ENCODE data around the gene EHD3. TPM values are rescaled to one million over a fixed set of nuclear protein-coding genes. Genes with fewer than 3 reads are reported as not detected.

Gene EHD3
- total RNA-seq, 1 donor from 2014 or later: 3.9 TPM

DNA sequence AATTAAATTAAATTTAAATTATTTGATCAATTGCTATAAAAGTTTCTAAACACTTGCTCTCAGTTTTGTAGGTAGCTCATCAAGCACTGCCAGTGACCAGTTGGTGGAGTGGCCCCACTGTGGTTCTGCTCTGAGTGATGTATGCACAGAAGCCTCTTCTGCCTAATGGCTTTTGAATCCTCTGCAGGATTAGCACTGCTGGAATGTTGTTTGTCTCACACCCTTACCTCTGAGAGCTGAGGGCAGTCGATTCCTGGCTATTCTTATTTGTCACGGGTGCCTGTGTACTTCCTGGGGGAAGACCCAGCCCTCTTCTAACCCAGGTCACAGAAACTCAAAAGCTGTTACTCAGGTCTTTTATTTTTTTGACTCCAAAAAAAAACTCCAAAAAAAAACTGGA, 26.2 kb upstream of the EHD3 start:
- no peak overlapping the region for H3K4me3 Mint-ChIP-seq
- H3K36me3 Mint-ChIP-seq: no peaks in the 10 kb centered on the region
- TF ChIP-seq, protein P1, sequence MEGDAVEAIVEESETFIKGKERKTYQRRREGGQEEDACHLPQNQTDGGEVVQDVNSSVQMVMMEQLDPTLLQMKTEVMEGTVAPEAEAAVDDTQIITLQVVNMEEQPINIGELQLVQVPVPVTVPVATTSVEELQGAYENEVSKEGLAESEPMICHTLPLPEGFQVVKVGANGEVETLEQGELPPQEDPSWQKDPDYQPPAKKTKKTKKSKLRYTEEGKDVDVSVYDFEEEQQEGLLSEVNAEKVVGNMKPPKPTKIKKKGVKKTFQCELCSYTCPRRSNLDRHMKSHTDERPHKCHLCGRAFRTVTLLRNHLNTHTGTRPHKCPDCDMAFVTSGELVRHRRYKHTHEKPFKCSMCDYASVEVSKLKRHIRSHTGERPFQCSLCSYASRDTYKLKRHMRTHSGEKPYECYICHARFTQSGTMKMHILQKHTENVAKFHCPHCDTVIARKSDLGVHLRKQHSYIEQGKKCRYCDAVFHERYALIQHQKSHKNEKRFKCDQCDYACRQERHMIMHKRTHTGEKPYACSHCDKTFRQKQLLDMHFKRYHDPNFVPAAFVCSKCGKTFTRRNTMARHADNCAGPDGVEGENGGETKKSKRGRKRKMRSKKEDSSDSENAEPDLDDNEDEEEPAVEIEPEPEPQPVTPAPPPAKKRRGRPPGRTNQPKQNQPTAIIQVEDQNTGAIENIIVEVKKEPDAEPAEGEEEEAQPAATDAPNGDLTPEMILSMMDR (IDR thresholded peaks at IDR 0.05): no peak
- no peak overlapping the region for H3K27ac Mint-ChIP-seq
- peaks cover 7% of the 10 kb centered on the region for H3K4me1 Mint-ChIP-seq
- Histone ChIP-seq H3K4me1 (peaks cover 15% of the 10 kb centered on the region), H3K4me3 (no peak overlapping the region), H3K9ac (no peak overlapping the region), H2AFZ (replicated peaks) (no peak overlapping the region), H3F3A (ENCODE audit: low read depth) (peaks cover 9% of the 10 kb centered on the region), H3K27ac (peak overlapping the region; percentile 71), H3K4me2 (peak overlapping the region; percentile 27), H3K27me3 (no peaks in the 10 kb centered on the region), H3K79me2 (ENCODE audit: low read depth) (no peaks in the 10 kb centered on the region), H3K36me3 (no peaks in the 10 kb centered on the region), H4K20me1 (ENCODE audit: low read depth) (no peaks in the 10 kb centered on the region), H3K9me3 (ENCODE audit: low read depth) (no peaks in the 10 kb centered on the region)
- H3K27me3 Mint-ChIP-seq (ENCODE audit: insufficient read depth, low read depth): peaks cover 4% of the 10 kb centered on the region
- H3K9me3 Mint-ChIP-seq: no peaks in the 10 kb centered on the region
- peak; percentile 72 for DNase-seq (ENCODE audit: low spot score)

DNA sequence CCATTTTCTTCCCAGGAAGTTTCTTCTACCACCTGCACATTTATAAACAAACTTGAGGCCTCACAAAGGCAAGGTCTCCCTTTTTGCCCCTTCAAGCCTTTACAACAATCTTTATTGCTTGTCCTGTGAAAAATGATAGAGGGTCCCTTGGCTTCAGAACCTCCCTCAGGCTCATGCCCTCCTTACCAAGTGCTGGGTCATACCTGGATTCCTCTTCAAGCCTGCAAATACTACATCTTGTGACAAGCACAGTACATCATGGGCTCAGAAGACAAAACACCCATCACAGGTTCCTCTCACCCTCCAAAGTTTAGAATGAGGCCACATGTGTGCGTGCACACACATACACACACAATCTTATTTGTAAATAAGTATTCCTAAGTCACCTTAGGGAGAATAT, 25.7 kb upstream of the EHD3 start:
- Histone ChIP-seq H3K9me3 (ENCODE audit: low read depth) (no peaks in the 10 kb centered on the region), H3K27me3 (no peaks in the 10 kb centered on the region), H3K27ac (peak overlapping the region; percentile 71), H4K20me1 (ENCODE audit: low read depth) (no peaks in the 10 kb centered on the region), H3K36me3 (no peaks in the 10 kb centered on the region), H3K79me2 (ENCODE audit: low read depth) (no peaks in the 10 kb centered on the region), H3K9ac (no peak overlapping the region), H3F3A (ENCODE audit: low read depth) (peaks cover 9% of the 10 kb centered on the region), H3K4me1 (peaks cover 15% of the 10 kb centered on the region), H3K4me2 (peak overlapping the region; percentile 27), H2AFZ (replicated peaks) (no peak overlapping the region), H3K4me3 (no peak overlapping the region)
- no peak for DNase-seq (ENCODE audit: low spot score)
- peaks cover 7% of the 10 kb centered on the region for H3K4me1 Mint-ChIP-seq
- no peaks in the 10 kb centered on the region for H3K9me3 Mint-ChIP-seq
- H3K4me3 Mint-ChIP-seq: no peak overlapping the region
- H3K27me3 Mint-ChIP-seq (ENCODE audit: insufficient read depth, low read depth): peaks cover 4% of the 10 kb centered on the region
- no peak overlapping the region for H3K27ac Mint-ChIP-seq
- TF ChIP-seq EZH2 (IDR thresholded peaks at IDR 0.05): no peak
- TF ChIP-seq EZH2phosphoT487 (IDR thresholded peaks at IDR 0.05): no peak
- TF ChIP-seq, protein P1 (IDR thresholded peaks at IDR 0.05): no peak
- H3K36me3 Mint-ChIP-seq: no peaks in the 10 kb centered on the region

DNA sequence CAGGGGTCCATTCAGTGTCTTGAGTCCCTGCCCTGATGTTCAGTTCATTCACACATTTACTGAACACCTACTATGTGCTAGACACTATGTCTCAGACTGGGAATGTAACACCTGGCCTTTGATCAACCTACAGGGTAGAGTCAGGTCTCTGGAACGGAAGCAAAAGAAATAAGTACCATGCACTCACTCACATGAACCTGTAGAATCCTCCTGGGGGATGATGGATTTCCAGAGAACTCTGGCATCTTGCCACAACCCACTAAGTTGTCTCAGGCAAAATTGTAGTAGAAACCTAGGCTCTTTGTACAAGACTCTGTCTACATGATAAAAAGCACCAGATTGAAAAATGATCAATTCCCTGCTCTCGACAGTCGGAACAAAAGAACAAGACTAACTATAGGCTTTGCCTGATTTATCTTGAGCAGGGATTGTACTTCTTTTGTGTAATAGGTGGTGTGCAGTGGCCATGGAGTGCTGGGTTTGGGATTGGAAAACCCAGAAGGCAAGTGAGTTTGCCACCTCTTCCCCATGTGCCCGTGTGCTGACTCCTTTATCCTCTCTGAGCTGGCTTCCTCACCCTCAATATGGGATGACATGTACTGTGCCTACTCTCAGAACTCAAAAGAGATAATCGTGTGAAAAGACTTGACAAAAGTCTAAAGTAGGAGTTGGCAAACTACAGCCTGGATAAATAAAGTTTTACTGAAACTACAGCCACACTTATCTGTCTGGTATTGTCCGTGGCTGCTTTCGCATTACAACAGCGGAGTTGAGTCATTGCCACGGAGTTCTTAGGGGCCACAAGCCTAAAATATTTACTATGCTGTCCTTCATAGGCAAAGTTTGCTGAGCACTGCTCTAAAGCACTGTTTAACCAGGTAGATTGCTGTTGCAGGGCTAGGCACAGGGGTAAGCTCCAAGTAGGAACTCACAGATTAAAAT, 21.0 kb upstream of the EHD3 start:
- H3F3A ChIP-seq (ENCODE audit: low read depth): peaks cover under 1% of the 10 kb centered on the region
- H4K20me1 ChIP-seq (ENCODE audit: low read depth): no peaks in the 10 kb centered on the region
- no peaks in the 10 kb centered on the region for H3K79me2 ChIP-seq (ENCODE audit: low read depth)
- H3K27me3 ChIP-seq: no peaks in the 10 kb centered on the region
- H3K27ac ChIP-seq: no peak overlapping the region
- H3K27me3 Mint-ChIP-seq (ENCODE audit: insufficient read depth, low read depth): peaks cover 2% of the 10 kb centered on the region
- no peak overlapping the region for H3K4me3 Mint-ChIP-seq
- no peak overlapping the region for H3K4me2 ChIP-seq
- no peaks in the 10 kb centered on the region for H3K9me3 ChIP-seq (ENCODE audit: low read depth)
- H3K9me3 Mint-ChIP-seq: no peaks in the 10 kb centered on the region
- H2AFZ ChIP-seq (replicated peaks): peak overlapping the region; percentile 7
- DNase-seq (ENCODE audit: low spot score): no peak
- peaks cover 1% of the 10 kb centered on the region for H3K36me3 Mint-ChIP-seq
- no peak overlapping the region for H3K9ac ChIP-seq
- peaks cover 6% of the 10 kb centered on the region for H3K4me1 ChIP-seq
- H3K36me3 ChIP-seq: no peaks in the 10 kb centered on the region
- no peak overlapping the region for H3K4me3 ChIP-seq
- peaks cover 8% of the 10 kb centered on the region for H3K4me1 Mint-ChIP-seq
- peak overlapping the region; percentile 6 for H3K27ac Mint-ChIP-seq
- TF ChIP-seq EZH2 (IDR thresholded peaks at IDR 0.05): no peak
- no peak for TF ChIP-seq EZH2phosphoT487 (IDR thresholded peaks at IDR 0.05)
- TF ChIP-seq, protein P1 (IDR thresholded peaks at IDR 0.05): no peak
